H1 (cell line): ENCODE data around the gene APOL6. TPM values are rescaled to one million over a fixed set of nuclear protein-coding genes. Genes with fewer than 3 reads are reported as not detected.

Experiments used
- CTCF ChIA-PET: fragments of 300-600 bp; sonication (Branson Sonifier 250); formaldehyde crosslinking; loops from one replicate; lab custom pipeline; 2021; ENCODE audit not compliant: partially characterized antibody; lab: Charles Lee
- POLR2A ChIA-PET: fragments of 300-600 bp; sonication (Branson Sonifier 250); formaldehyde crosslinking; loops from one replicate; lab custom pipeline; 2021; ENCODE audit warnings: inconsistent platforms; ENCODE audit not compliant: partially characterized antibody; lab: Charles Lee
- DNase-seq, 2 experiments: peaks; one replicate each; pipeline versions ENCODE4 v3.0.0 to v3.0.0-alpha.2; 2010 to 2022; ENCODE audit warnings: low spot score in 2 of 2, low read depth in 1 of 2, mixed read lengths in 1 of 2
- FAIRE-seq: peaks from 2 replicates; lab custom pipeline; 2011; peaks lifted over from hg19 to GRCh38; lab: Jason Lieb, UNC
- H2AFZ ChIP-seq: 2 replicates; pipeline ENCODE4 v1.8.1; 2012; ENCODE audit warnings: low read length, inconsistent platforms
- H2AK5ac ChIP-seq: 2 replicates; pipeline ENCODE4 v1.6.1; 2013; ENCODE audit warnings: low read depth, low read length
- H2BK120ac ChIP-seq: replicated peaks from 2 replicates; pipeline ENCODE3; 2013; ENCODE audit warnings: low read depth, low read length, inconsistent platforms
- H2BK12ac ChIP-seq: 2 replicates; pipeline ENCODE4 v1.6.1; 2013; ENCODE audit warnings: low read depth, low read length
- H2BK15ac ChIP-seq: 2 replicates; pipeline ENCODE4 v1.6.1; 2013; ENCODE audit warnings: low read length
- H2BK20ac ChIP-seq: 2 replicates; pipeline ENCODE4 v1.6.1; 2013; ENCODE audit warnings: low read length
- H2BK5ac ChIP-seq: 2 replicates; pipeline ENCODE4 v1.6.1; 2013; ENCODE audit warnings: low read depth, low read length
- H3K14ac ChIP-seq: 2 replicates; pipeline ENCODE4 v1.6.1; 2013; ENCODE audit warnings: inconsistent platforms; ENCODE audit not compliant: insufficient read length
- H3K18ac ChIP-seq: 2 replicates; pipeline ENCODE4 v1.6.1; 2013; ENCODE audit warnings: low read length; ENCODE audit errors: extremely low read depth
- H3K23ac ChIP-seq: 2 replicates; pipeline ENCODE4 v1.6.1; 2013; ENCODE audit warnings: inconsistent platforms; ENCODE audit not compliant: insufficient read length
- H3K23me2 ChIP-seq: 2 replicates; pipeline ENCODE4 v1.6.1; 2013; ENCODE audit warnings: low read depth, low read length
- H3K27ac ChIP-seq: 2 replicates; pipeline ENCODE4 v1.6.1; 2011; ENCODE audit warnings: low read depth, low read length, inconsistent platforms
- H3K27me3 ChIP-seq, 4 experiments: replicated peaks in 1 of 4; 1 replicate in 1 of 4; 2 replicates in 3 of 4; pipeline versions ENCODE4 v1.6.1 to v1.8.1; 2011 to 2013; ENCODE audit warnings: low read length in 3 of 4, mild to moderate bottlenecking in 3 of 4, inconsistent platforms in 2 of 4, mixed read lengths in 2 of 4, moderate library complexity in 1 of 4; ENCODE audit not compliant: control insufficient read depth in 3 of 4, insufficient read depth in 3 of 4; ENCODE audit errors: extremely low read depth in 1 of 4
- H3K36me3 ChIP-seq, 4 experiments: 2 replicates each; pipeline versions ENCODE4 v1.6.1 to v1.8.1; 2011 to 2013; ENCODE audit warnings: mild to moderate bottlenecking in 4 of 4, low read length in 3 of 4, moderate library complexity in 2 of 4, control low read depth in 1 of 4, inconsistent platforms in 1 of 4; ENCODE audit not compliant: insufficient read depth in 4 of 4, control insufficient read depth in 2 of 4
- H3K4ac ChIP-seq: replicated peaks from 2 replicates; pipeline ENCODE3; 2013; ENCODE audit warnings: low read length, low read depth, mixed read lengths, inconsistent platforms; ENCODE audit not compliant: insufficient read length
- H3K4me1 ChIP-seq, 4 experiments: replicated peaks in 1 of 4; 1 replicate in 1 of 4; 2 replicates in 3 of 4; pipeline versions ENCODE4 v1.6.1 to v1.8.1; 2011 to 2013; ENCODE audit warnings: low read length in 3 of 4, inconsistent platforms in 2 of 4, mixed read lengths in 1 of 4; ENCODE audit not compliant: insufficient read depth in 4 of 4, control insufficient read depth in 3 of 4
- H3K4me2 ChIP-seq, 2 experiments: 2 replicates each; pipeline versions ENCODE4 v1.6.1 to v1.8.1; 2011 to 2013; ENCODE audit warnings: low read depth in 2 of 2, low read length in 2 of 2, control low read depth in 1 of 2, inconsistent platforms in 1 of 2, mild to moderate bottlenecking in 1 of 2; ENCODE audit not compliant: insufficient read depth in 1 of 2
- H3K4me3 ChIP-seq, 4 experiments: fragments of 200-600, 300-600 bp in 1 of 4; sonication (generic), shearing (Covaris generic), sonication (Bioruptor Twin) in 1 of 4; 2 replicates each; pipeline versions ENCODE4 v1.5.1 to v1.8.1; 2011 to 2016; ENCODE audit warnings: low read length in 4 of 4, low read depth in 3 of 4, control low read depth in 2 of 4, inconsistent platforms in 2 of 4, mild to moderate bottlenecking in 2 of 4, mixed read lengths in 1 of 4, moderate library complexity in 1 of 4; ENCODE audit not compliant: insufficient read depth in 2 of 4; ENCODE audit errors: extremely low read depth in 1 of 4
- H3K56ac ChIP-seq: replicated peaks from 2 replicates; pipeline ENCODE3; 2013; ENCODE audit warnings: low read depth, mild to moderate bottlenecking, mixed read lengths, low read length, inconsistent platforms; ENCODE audit not compliant: insufficient read length
- H3K79me1 ChIP-seq: 2 replicates; pipeline ENCODE4 v1.6.1; 2013; ENCODE audit warnings: low read depth, low read length, control low read depth
- H3K79me2 ChIP-seq, 2 experiments: 2 replicates each; pipeline versions ENCODE4 v1.6.1 to v1.8.1; 2012 to 2013; ENCODE audit warnings: low read length in 2 of 2, mild to moderate bottlenecking in 2 of 2, inconsistent platforms in 1 of 2; ENCODE audit not compliant: insufficient read depth in 2 of 2, control insufficient read depth in 1 of 2
- H3K9ac ChIP-seq, 4 experiments: replicated peaks in 1 of 4; 1 replicate in 1 of 4; 2 replicates in 3 of 4; pipeline versions ENCODE4 v1.6.1 to v1.8.1; 2011 to 2013; ENCODE audit warnings: low read depth in 3 of 4, low read length in 3 of 4, control low read depth in 2 of 4, mild to moderate bottlenecking in 2 of 4, moderate library complexity in 2 of 4, inconsistent platforms in 1 of 4; ENCODE audit errors: extremely low read depth in 1 of 4
- H3K9me3 ChIP-seq, 2 experiments: 2 replicates each; pipeline versions ENCODE4 v1.6.1 to v1.8.1; 2012 to 2013; ENCODE audit warnings: mild to moderate bottlenecking in 2 of 2, moderate library complexity in 2 of 2, control low read depth in 1 of 2, inconsistent platforms in 1 of 2, low read depth in 1 of 2, low read length in 1 of 2, mixed read lengths in 1 of 2; ENCODE audit not compliant: insufficient read depth in 2 of 2
- H4K20me1 ChIP-seq, 2 experiments: replicated peaks in 1 of 2; 2 replicates each; pipeline versions ENCODE3 to v1.8.1; 2011 to 2013; ENCODE audit warnings: inconsistent platforms in 2 of 2, low read length in 2 of 2, mild to moderate bottlenecking in 1 of 2; ENCODE audit not compliant: insufficient read depth in 2 of 2, control insufficient read depth in 1 of 2
- H4K5ac ChIP-seq: 2 replicates; pipeline ENCODE4 v1.6.1; 2013; ENCODE audit warnings: low read length, low read depth, mixed read lengths, inconsistent platforms; ENCODE audit not compliant: insufficient read length
- H4K8ac ChIP-seq: 2 replicates; pipeline ENCODE4 v1.8.0; 2013; ENCODE audit warnings: mild to moderate bottlenecking, moderate library complexity, low read length, inconsistent platforms; ENCODE audit not compliant: insufficient read depth; ENCODE audit errors: extremely low read depth
- H4K91ac ChIP-seq: replicated peaks from 2 replicates; pipeline ENCODE3; 2013; ENCODE audit warnings: low read length, mixed read lengths, inconsistent platforms; ENCODE audit not compliant: insufficient read length
- ASH2L ChIP-seq: fragments of 200-600, 300-600 bp; sonication (generic); IDR thresholded peaks from one replicate; pipeline ENCODE4 v1.7.1; 2017; ENCODE audit warnings: low read length
- CEBPB ChIP-seq: IDR thresholded peaks from 2 replicates; pipeline ENCODE4 v1.6.1; 2012; ENCODE audit warnings: low read depth, low read length
- FOSL1 ChIP-seq: IDR thresholded peaks from 2 replicates; pipeline ENCODE4 v1.6.1; 2011; ENCODE audit warnings: mild to moderate bottlenecking, low read depth, low read length, moderate library complexity; ENCODE audit not compliant: insufficient read depth
- whole genome bisulfite sequencing, 2 experiments: shearing (Covaris generic) in 1 of 2; methylation state at CpG; one replicate each; pipeline versions ENCODE4 v1.1.6 to v1.1.7; 2013 to 2015; ENCODE audit warnings: low lambda C conversion rate in 2 of 2, mixed read lengths in 2 of 2, inconsistent platforms in 1 of 2, low coverage in 1 of 2, missing lambda C conversion rate in 1 of 2; ENCODE audit not compliant: insufficient replicate concordance in 2 of 2, insufficient coverage in 1 of 2, insufficient read length in 1 of 2; ENCODE audit errors: extremely low coverage in 1 of 2, missing lambda C conversion rate in 1 of 2; 5-methylcytosine and 5-hydroxymethylcytosine counted together
- long read RNA-seq, 2 experiments: library from RNA in 1 of 2; library from capped mRNA in 1 of 2; stranded (forward); transcript quantifications; one replicate each; pipeline ENCODE4 v2.0.0, GENCODE V29; 2021; ENCODE audit warnings: inconsistent platforms in 1 of 2
- polyA minus RNA-seq, 3 experiments: library from RNA; depleted of rRNA, polyadenylated mRNA; stranded (reverse); fragments of >200 nt; gene quantifications; 1 replicate in 2 of 3; 2 replicates in 1 of 3; pipeline ENCODE4 v1.2.3, GENCODE V29; 2011
- polyA plus RNA-seq, 7 experiments: library from polyadenylated mRNA; depleted of rRNA in 3 of 7; stranded (reverse) in 5 of 7; unstranded in 2 of 7; fragments of >200 nt in 5 of 7; fragments of 200-250 nt in 2 of 7; gene quantifications; 1 replicate in 5 of 7; 2 replicates in 1 of 7; 4 replicates in 1 of 7; pipeline versions ENCODE4 v1.2.1 to v1.2.3, GENCODE V29; 2011 to 2013; ENCODE audit warnings: missing spikeins in 2 of 7, mixed read lengths in 2 of 7
- total RNA-seq: library from RNA; stranded (reverse); fragmentation: NEBNext Ultra II Directional; extraction: Animal tissue kit (Norgen Biotek cat#: 25700); gene quantifications from 2 replicates; pipeline ENCODE4 v1.2.1, GENCODE V29; 2021
- TF ChIP-seq, protein P1 (sequence below): IDR thresholded peaks from 2 replicates; pipeline ENCODE4 v1.6.1; 2012; ENCODE audit warnings: inconsistent platforms

APOL6 gene, protein sequence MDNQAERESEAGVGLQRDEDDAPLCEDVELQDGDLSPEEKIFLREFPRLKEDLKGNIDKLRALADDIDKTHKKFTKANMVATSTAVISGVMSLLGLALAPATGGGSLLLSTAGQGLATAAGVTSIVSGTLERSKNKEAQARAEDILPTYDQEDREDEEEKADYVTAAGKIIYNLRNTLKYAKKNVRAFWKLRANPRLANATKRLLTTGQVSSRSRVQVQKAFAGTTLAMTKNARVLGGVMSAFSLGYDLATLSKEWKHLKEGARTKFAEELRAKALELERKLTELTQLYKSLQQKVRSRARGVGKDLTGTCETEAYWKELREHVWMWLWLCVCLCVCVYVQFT
- 0.13 TPM in 2 replicates for total RNA-seq
- polyA plus RNA-seq (2011; rRNA removed) = 0.06 and 0.08 TPM in 2 replicates
- 0.10 TPM for polyA plus RNA-seq (2011; cell fraction: cytosol; rRNA removed)
- polyA plus RNA-seq (2011; cell fraction: nucleus; rRNA removed) = 0.09 TPM
- 0.08 to 0.17 TPM (median 0.11 TPM) in 4 replicates for polyA plus RNA-seq (2012, experiment 1 of 2)
- 0.04 TPM for polyA plus RNA-seq (2012, experiment 2 of 2)
- 0.10 TPM for polyA plus RNA-seq (2013, experiment 1 of 2)
- polyA plus RNA-seq (2013, experiment 2 of 2) = 0.07 TPM
- polyA minus RNA-seq (2011; rRNA and poly(A)+ RNA removed) = 0.19 and 0.34 TPM in 2 replicates
- 0.22 TPM for polyA minus RNA-seq (2011; cell fraction: cytosol; rRNA and poly(A)+ RNA removed)
- 0.60 TPM for polyA minus RNA-seq (2011; cell fraction: nucleus; rRNA and poly(A)+ RNA removed)
- long read RNA-seq, experiment 1, partial matches to known transcripts = 0 of 3 reads
- long read RNA-seq, experiment 1, other reads (novel, unspliced or antisense) = 3 of 3 reads
- long read RNA-seq, experiment 2 = 0 reads

DNA sequence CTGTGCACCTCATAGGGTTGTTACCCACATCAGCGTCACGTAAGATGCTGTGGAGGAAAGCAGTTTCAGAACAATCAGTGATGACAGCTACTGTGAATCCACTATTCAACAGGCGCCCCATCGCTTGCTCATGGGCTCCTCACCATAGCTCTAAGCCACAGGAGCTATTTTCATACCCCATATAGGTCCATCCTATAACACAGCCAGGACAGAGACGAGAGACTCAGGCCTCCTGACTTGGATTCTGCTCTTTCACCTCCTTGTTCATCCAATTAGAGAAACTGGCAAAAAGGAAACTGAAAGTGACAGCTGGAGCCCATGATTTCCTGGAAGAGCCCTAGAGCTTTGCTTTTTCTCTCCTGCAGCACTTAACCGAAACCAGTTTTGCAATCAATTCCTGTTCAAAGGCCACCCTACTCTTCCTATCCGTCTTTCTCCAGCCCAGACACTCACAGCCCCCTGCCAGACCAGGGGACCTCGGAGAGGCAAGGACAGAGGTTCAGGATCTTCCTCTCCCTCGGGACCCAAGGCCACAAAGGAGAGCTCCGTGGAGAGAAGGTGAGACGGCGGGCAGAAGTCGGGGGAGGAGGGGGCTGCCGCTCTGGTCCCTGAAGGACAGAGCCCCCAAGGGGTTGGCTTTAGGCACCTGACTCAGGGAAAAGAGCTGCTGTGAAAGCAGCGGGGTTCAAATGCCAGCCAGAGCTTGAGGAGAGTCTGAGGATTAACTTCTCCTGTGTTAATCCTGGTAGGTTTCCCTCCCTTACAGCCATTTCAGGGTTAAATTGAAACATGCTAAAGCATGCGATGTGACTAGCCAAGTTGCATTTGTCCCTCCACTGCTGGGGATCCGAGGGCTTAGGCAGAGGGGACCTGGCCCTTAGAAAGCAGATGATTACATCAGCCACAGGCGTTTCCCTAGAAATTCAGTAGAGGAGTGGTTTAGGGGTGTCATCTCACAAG, at the start of gene APOL6:
APOL6 (plus strand) TSS at position 381 of the 960 bp plus-strand sequence. CDS start 7,980 bp downstream, outside the sequence.
- H3K4ac ChIP-seq = peak within 1 kb of the TSS; percentile 33
- H2BK15ac ChIP-seq = no peak within 1 kb of the TSS; the same call in 1 of the 2 replicates
- H2BK120ac ChIP-seq = no peak within 1 kb of the TSS
- no peak within 1 kb of the TSS for H3K56ac ChIP-seq
- H4K8ac ChIP-seq = peak within 1 kb of the TSS; percentile 69; the same call in 1 of the 2 replicates
- no peak within 1 kb of the TSS for H3K27ac ChIP-seq
- ChIA-PET CTCF (interaction anchor here (0.6 to 1.8 kb wide), 11 partner anchors 15 to 615 kb away, joined by 3 to 6 read pairs (median 3); no protein-coding TSS in a partner anchor), POLR2A (interaction anchor here (0.9 to 2.2 kb wide), 6 partner anchors 8 to 85 kb away, joined by 3 to 6 read pairs (median 4); no protein-coding TSS in a partner anchor)
- H4K91ac ChIP-seq = peak within 1 kb of the TSS; percentile 45
- no peaks in the 10 kb centered on the region for H3K79me2 ChIP-seq
- H3K9me3 ChIP-seq = no peaks in the 10 kb centered on the region
- peak within 1 kb of the TSS; percentile 12 to 42; a peak in 2 of 4 replicates for H3K4me2 ChIP-seq
- TF ChIP-seq FOSL1 (no peak), ASH2L (peak; percentile 50), CEBPB (peak; percentile 25; the same call in 1 of the 2 replicates)
- TF ChIP-seq, protein P1, sequence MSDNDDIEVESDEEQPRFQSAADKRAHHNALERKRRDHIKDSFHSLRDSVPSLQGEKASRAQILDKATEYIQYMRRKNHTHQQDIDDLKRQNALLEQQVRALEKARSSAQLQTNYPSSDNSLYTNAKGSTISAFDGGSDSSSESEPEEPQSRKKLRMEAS = 0 out of 2 replicates have a peak, but pooled peaks have one; percentile 13
- 0 out of 2 replicates have a peak within 1 kb of the TSS, but pooled peaks have one; percentile 15 for H2AK5ac ChIP-seq
- H3K36me3 ChIP-seq = no peaks in the 10 kb centered on the region
- DNase-seq (peak in 1 of 2 experiments; percentile 47), FAIRE-seq (peak; percentile 57)
- H3K18ac ChIP-seq = peak within 1 kb of the TSS; percentile 62
- H3K4me3 ChIP-seq = no peak within 1 kb of the TSS
- H2BK5ac ChIP-seq = no peak within 1 kb of the TSS
- H3K27me3 ChIP-seq = no peaks in the 10 kb centered on the region
- H3K9ac ChIP-seq = peak within 1 kb of the TSS in 1 of 4 experiments; percentile 22; a peak in 1 of 7 replicates
- no peaks in the 10 kb centered on the region for H3K23me2 ChIP-seq
- H2BK20ac ChIP-seq = peak within 1 kb of the TSS; percentile 43; the same call in 1 of the 2 replicates
- H3K79me1 ChIP-seq = no peaks in the 10 kb centered on the region
- whole genome bisulfite sequencing, 2 experiments = 57% methylated on average over 17 of the region's 18 CpGs; no CpG with 5 or more reads in 1 of the 2 experiments
- H3K14ac ChIP-seq = no peak within 1 kb of the TSS
- no peak within 1 kb of the TSS for H4K5ac ChIP-seq
- H2AFZ ChIP-seq = peak within 1 kb of the TSS; percentile 97
- H2BK12ac ChIP-seq = peak within 1 kb of the TSS; percentile 72; the same call in 1 of the 2 replicates
- no peaks in the 10 kb centered on the region for H4K20me1 ChIP-seq
- H3K4me1 ChIP-seq = peaks cover 0 to 7% (median 5%) of the 10 kb centered on the region in 4 experiments; a peak in 5 of 7 replicates
- no peak within 1 kb of the TSS for H3K23ac ChIP-seq
